ENCODE measurements around the gene STRIP2.

DNA sequence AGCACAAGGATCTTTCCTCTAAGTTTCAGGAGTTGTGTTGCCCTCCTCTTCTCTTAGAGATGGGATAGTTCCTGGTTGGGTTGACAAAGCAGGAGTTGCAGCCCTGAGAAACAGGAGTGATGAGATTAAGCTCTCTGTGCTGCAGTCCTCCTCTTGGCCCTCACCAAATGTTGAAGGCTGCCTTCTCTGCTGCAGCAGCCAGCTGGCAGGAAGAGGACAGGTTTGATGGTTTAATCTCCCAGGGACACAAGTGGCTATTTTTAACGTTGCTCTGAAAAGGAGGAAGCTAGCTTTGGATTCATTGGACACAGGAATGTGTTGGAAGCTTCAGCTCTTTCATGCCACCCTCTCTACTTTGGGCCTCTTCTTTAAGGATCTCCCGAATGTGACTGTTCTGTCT, 9.4 kb downstream of the STRIP2 start:
- TF ChIP-seq OSR1 (CRISPR knock-in tag; IDR thresholded peaks at IDR 0.05) (no peak), ZNF565 (CRISPR knock-in tag; conservative IDR thresholded peaks at IDR 0.05; ENCODE audit: low read depth) (no peak), ZFP3 (CRISPR knock-in tag; IDR thresholded peaks at IDR 0.05) (no peak), ARNTL (CRISPR knock-in tag; IDR thresholded peaks at IDR 0.05; ENCODE audit: borderline replicate concordance, low read depth) (no peak), TCF4 (CRISPR knock-in tag; IDR thresholded peaks at IDR 0.05; ENCODE audit: borderline replicate concordance) (no peak), ISL1 (CRISPR knock-in tag; IDR thresholded peaks at IDR 0.05) (no peak), CSDC2 (CRISPR knock-in tag; IDR thresholded peaks at IDR 0.05) (no peak), ZFP30 (CRISPR knock-in tag; IDR thresholded peaks at IDR 0.05) (no peak), ESRRG (CRISPR knock-in tag; IDR thresholded peaks at IDR 0.05) (no peak)
- TF ChIP-seq, protein P1, sequence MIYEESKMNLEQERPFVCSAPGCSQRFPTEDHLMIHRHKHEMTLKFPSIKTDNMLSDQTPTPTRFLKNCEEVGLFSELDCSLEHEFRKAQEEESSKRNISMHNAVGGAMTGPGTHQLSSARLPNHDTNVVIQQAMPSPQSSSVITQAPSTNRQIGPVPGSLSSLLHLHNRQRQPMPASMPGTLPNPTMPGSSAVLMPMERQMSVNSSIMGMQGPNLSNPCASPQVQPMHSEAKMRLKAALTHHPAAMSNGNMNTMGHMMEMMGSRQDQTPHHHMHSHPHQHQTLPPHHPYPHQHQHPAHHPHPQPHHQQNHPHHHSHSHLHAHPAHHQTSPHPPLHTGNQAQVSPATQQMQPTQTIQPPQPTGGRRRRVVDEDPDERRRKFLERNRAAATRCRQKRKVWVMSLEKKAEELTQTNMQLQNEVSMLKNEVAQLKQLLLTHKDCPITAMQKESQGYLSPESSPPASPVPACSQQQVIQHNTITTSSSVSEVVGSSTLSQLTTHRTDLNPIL (CRISPR knock-in tag; IDR thresholded peaks at IDR 0.05; ENCODE audit: low read depth), result no peak
